ENCODE measurements around the gene CEL. TPM values are rescaled to one million over a fixed set of nuclear protein-coding genes. Genes with fewer than 3 reads are reported as not detected.
"Not testable (repeated sequence)": the region's sequence is repeated elsewhere in the genome, so short reads cannot be mapped to it uniquely, and the experiment has no call there.

CEL gene
- 0.39 and 1.2 TPM in 2 replicates for total RNA-seq (2014; rRNA removed; shearing (Covaris generic))
- total RNA-seq (2022): 1.4 and 1.8 TPM in 2 replicates
- Bru-seq, nascent RNA: percentile 28 among the genes with signal in this experiment
- percentile 37 among the genes with signal in this experiment for BruChase-seq, experiment 1, labeled RNA remaining after a 6-hour chase
- percentile 33 among the genes with signal in this experiment for BruChase-seq, experiment 2, labeled RNA remaining after a 2-hour chase
- long read RNA-seq: 0 reads

GRCh38 chr9:133061764-133062145 is at the start of gene CEL:
Gene CEL, plus strand, starts transcription at chr9:133061981. Its CDS starts 22 bp downstream, at chr9:133062003.
- Histone ChIP-seq H3K27ac (ENCODE audit: low read depth, low read length, poor library complexity, severe bottlenecking) (peak within 1 kb of the TSS; percentile 63), H3K4me1 (ENCODE audit: insufficient read depth, low read length, poor library complexity, severe bottlenecking) (peaks cover 34% of the 10 kb centered on the region), H3K36me3 (ENCODE audit: insufficient read depth, low read length) (peaks cover 18% of the 10 kb centered on the region; the same call in 1 of the 2 replicates)
- H3K9me2 ChIP-seq (ENCODE audit: insufficient read depth, low read length); DNase-seq (ENCODE audit: low spot score); H4K20me1 ChIP-seq (ENCODE audit: insufficient read depth, low read length); BruUV-seq (replicated peaks); H3K79me2 ChIP-seq (ENCODE audit: insufficient read depth, low read depth, low read length); intact Hi-C loops (cut with micrococcal nuclease; ENCODE audit: unreplicated experiment); CTCF ChIA-PET (ENCODE audit: unreplicated experiment); H3K4me2 ChIP-seq (ENCODE audit: low read length); H3K4me3 ChIP-seq (ENCODE audit: low read depth, low read length, poor library complexity, severe bottlenecking); H3K9me3 ChIP-seq (ENCODE audit: low read length); H2AFZ ChIP-seq (ENCODE audit: low read length): not testable (repeated sequence)
- POLR2A ChIA-PET: interaction anchor here (0.6 kb wide), 1 partner anchor 9 kb away, joined by 4 read pairs; no protein-coding TSS in a partner anchor

GRCh38 chr9:133014696-133015095 is 47.1 kb upstream of the CEL start:
- Histone ChIP-seq H3K4me3 (ENCODE audit: low read depth, low read length, poor library complexity, severe bottlenecking) (no peak overlapping the region), H2AFZ (ENCODE audit: low read length) (no peak overlapping the region), H3K4me2 (ENCODE audit: low read length) (no peak overlapping the region), H3K9me2 (ENCODE audit: insufficient read depth, low read length) (no peaks in the 10 kb centered on the region), H3K79me2 (ENCODE audit: insufficient read depth, low read depth, low read length) (no peaks in the 10 kb centered on the region), H3K27ac (ENCODE audit: low read depth, low read length, poor library complexity, severe bottlenecking) (no peak overlapping the region), H4K20me1 (ENCODE audit: insufficient read depth, low read length) (no peaks in the 10 kb centered on the region), H3K9me3 (ENCODE audit: low read length) (no peaks in the 10 kb centered on the region), H3K36me3 (ENCODE audit: insufficient read depth, low read length) (no peaks in the 10 kb centered on the region), H3K4me1 (ENCODE audit: insufficient read depth, low read length, poor library complexity, severe bottlenecking) (no peaks in the 10 kb centered on the region)
- ChIA-PET POLR2A (no interaction called here), CTCF (ENCODE audit: unreplicated experiment) (no interaction called here)
- BruUV-seq (replicated peaks): no TSS peak
- no peak for DNase-seq (ENCODE audit: low spot score)
- TF ChIP-seq CTCF (conservative IDR thresholded peaks at IDR 0.05; ENCODE audit: low read length) (no peak), EZH2phosphoT487 (IDR thresholded peaks at IDR 0.05; ENCODE audit: borderline replicate concordance, low read depth, low read length) (no peak)
- intact Hi-C loops (cut with micrococcal nuclease; ENCODE audit: unreplicated experiment): no loop called here

- peaks cover 30% of the 10 kb centered on the region for H3K4me1 ChIP-seq (ENCODE audit: insufficient read depth, low read length, poor library complexity, severe bottlenecking)
- no peaks in the 10 kb centered on the region for H4K20me1 ChIP-seq (ENCODE audit: insufficient read depth, low read length)
- no peak overlapping the region for H3K4me3 ChIP-seq (ENCODE audit: low read depth, low read length, poor library complexity, severe bottlenecking)
- H3K79me2 ChIP-seq (ENCODE audit: insufficient read depth, low read depth, low read length): no peaks in the 10 kb centered on the region
- peak; percentile 66 for DNase-seq (ENCODE audit: low spot score)
- CTCF ChIA-PET (ENCODE audit: unreplicated experiment): no interaction called here
- no peak overlapping the region for H3K27ac ChIP-seq (ENCODE audit: low read depth, low read length, poor library complexity, severe bottlenecking)
- POLR2A ChIA-PET: interaction anchor here (1.6 kb wide), 1 partner anchor 7 kb away, joined by 7 read pairs; the partner anchor contains the start of gene GTF3C5
- no TSS peak for BruUV-seq (replicated peaks)
- intact Hi-C loops (cut with micrococcal nuclease; ENCODE audit: unreplicated experiment): loop anchor here (2.0 kb wide), 2 partner anchors 47 to 121 kb away; no protein-coding TSS in a partner anchor
- peak overlapping the region; percentile 48 for H3K4me2 ChIP-seq (ENCODE audit: low read length)
- peak overlapping the region; percentile 6; the same call in 1 of the 2 replicates for H2AFZ ChIP-seq (ENCODE audit: low read length)
- H3K9me3 ChIP-seq (ENCODE audit: low read length): no peaks in the 10 kb centered on the region
- no peaks in the 10 kb centered on the region for H3K9me2 ChIP-seq (ENCODE audit: insufficient read depth, low read length)
- H3K36me3 ChIP-seq (ENCODE audit: insufficient read depth, low read length): no peaks in the 10 kb centered on the region; the same call in 1 of the 2 replicates
- no peak for TF ChIP-seq EZH2phosphoT487 (IDR thresholded peaks at IDR 0.05; ENCODE audit: borderline replicate concordance, low read depth, low read length)
- no peak for TF ChIP-seq CTCF (conservative IDR thresholded peaks at IDR 0.05; ENCODE audit: low read length)
These were observed 38.5 kb upstream of the CEL start for GRCh38 chr9:133023117-133023890.
